Astrocyte (in vitro differentiated cells and primary cell): ENCODE measurements around the gene SALL4. TPM values are rescaled to one million over a fixed set of nuclear protein-coding genes. Genes with fewer than 3 reads are reported as not detected.

ENCODE experiments used
- DNase-seq: peaks from one replicate; pipeline ENCODE4 v3.0.0-alpha.2; 2010; ENCODE audit warnings: low read depth
- FAIRE-seq: peaks from 2 replicates; lab custom pipeline; 2011; peaks lifted over from hg19 to GRCh38; lab: Jason Lieb, UNC
- H2AFZ ChIP-seq: 2 replicates; pipeline ENCODE4 v1.6.0; 2012; ENCODE audit warnings: low read depth, low read length, inconsistent platforms
- H3K27ac ChIP-seq: 2 replicates; pipeline ENCODE4 v1.5.1; 2011; ENCODE audit warnings: low read depth, low read length, inconsistent platforms
- H3K27me3 ChIP-seq: 2 replicates; pipeline ENCODE4 v1.6.0; 2011; ENCODE audit warnings: low read length, inconsistent platforms; ENCODE audit not compliant: insufficient read depth
- H3K36me3 ChIP-seq: 2 replicates; pipeline ENCODE4 v1.5.1; 2011; ENCODE audit warnings: low read length, inconsistent platforms; ENCODE audit not compliant: insufficient read depth
- H3K4me1 ChIP-seq: 2 replicates; pipeline ENCODE4 v1.5.1; 2011; ENCODE audit warnings: low read length, inconsistent platforms; ENCODE audit not compliant: insufficient read depth
- H3K4me2 ChIP-seq: 2 replicates; pipeline ENCODE4 v1.6.0; 2012; ENCODE audit warnings: low read length, inconsistent platforms
- H3K4me3 ChIP-seq: 2 replicates; pipeline ENCODE4 v1.5.1; 2011; ENCODE audit warnings: low read depth, mild to moderate bottlenecking, low read length, inconsistent platforms; ENCODE audit not compliant: insufficient read depth
- H3K79me2 ChIP-seq: 2 replicates; pipeline ENCODE4 v1.6.0; 2012; ENCODE audit warnings: mild to moderate bottlenecking, low read length, inconsistent platforms; ENCODE audit not compliant: insufficient read depth
- H3K9ac ChIP-seq: 2 replicates; pipeline ENCODE4 v1.6.0; 2012; ENCODE audit warnings: mild to moderate bottlenecking, low read length, inconsistent platforms
- H3K9me3 ChIP-seq: 2 replicates; pipeline ENCODE4 v1.5.1; 2012; ENCODE audit warnings: low read depth, mild to moderate bottlenecking, low read length, inconsistent platforms; ENCODE audit not compliant: insufficient read depth
- H4K20me1 ChIP-seq: 2 replicates; pipeline ENCODE4 v1.6.0; 2012; ENCODE audit warnings: low read length, inconsistent platforms; ENCODE audit not compliant: insufficient read depth
- H3K27ac Mint-ChIP-seq: one replicate; pipeline ENCODE4 v1.8.0; 2021; ENCODE audit warnings: mild to moderate bottlenecking, mixed read lengths; ENCODE audit not compliant: unreplicated experiment
- H3K27me3 Mint-ChIP-seq: one replicate; pipeline ENCODE4 v1.8.0; 2021; ENCODE audit warnings: low read depth, mixed read lengths; ENCODE audit not compliant: unreplicated experiment
- H3K36me3 Mint-ChIP-seq: one replicate; pipeline ENCODE4 v1.8.0; 2021; ENCODE audit warnings: low read depth, mixed read lengths; ENCODE audit not compliant: unreplicated experiment
- H3K4me1 Mint-ChIP-seq: one replicate; pipeline ENCODE4 v1.8.0; 2021; ENCODE audit warnings: low read depth, mixed read lengths; ENCODE audit not compliant: unreplicated experiment
- H3K4me3 Mint-ChIP-seq: one replicate; pipeline ENCODE4 v1.8.0; 2021; ENCODE audit warnings: mild to moderate bottlenecking, moderate library complexity, mixed read lengths; ENCODE audit not compliant: unreplicated experiment
- H3K9me3 Mint-ChIP-seq: one replicate; pipeline ENCODE4 v1.8.0; 2021; ENCODE audit warnings: mild to moderate bottlenecking, mixed read lengths; ENCODE audit not compliant: unreplicated experiment
- CTCF ChIP-seq: IDR thresholded peaks from 2 replicates; pipeline ENCODE4 v1.5.1; 2011; ENCODE audit warnings: low read depth, mild to moderate bottlenecking, inconsistent platforms, low read length, moderate library complexity; ENCODE audit not compliant: insufficient read depth
- EZH2 ChIP-seq: IDR thresholded peaks from 2 replicates; pipeline ENCODE4 v1.6.1; 2012; ENCODE audit warnings: mild to moderate bottlenecking, low read length, inconsistent platforms; ENCODE audit not compliant: insufficient read depth
- total RNA-seq: library from RNA; stranded (reverse); gene quantifications from 2 replicates; pipeline ENCODE4 v1.2.1, GENCODE V29; 2021

SALL4 gene
- total RNA-seq, 1 donor from 2014 or later: 21.7 TPM

GRCh38 chr20:51760905-51761546 is 41.3 kb downstream of the SALL4 start:
- Histone ChIP-seq H3K27ac (peak overlapping the region; percentile 48), H3K9ac (no peak overlapping the region), H4K20me1 (no peaks in the 10 kb centered on the region), H3K27me3 (no peaks in the 10 kb centered on the region), H3K9me3 (no peaks in the 10 kb centered on the region), H2AFZ (no peak overlapping the region), H3K4me3 (no peak overlapping the region), H3K36me3 (no peaks in the 10 kb centered on the region), H3K4me2 (peak overlapping the region; percentile 26), H3K79me2 (peaks cover 62% of the 10 kb centered on the region), H3K4me1 (peaks cover 6% of the 10 kb centered on the region)
- peak overlapping the region; percentile 45 for H3K27ac Mint-ChIP-seq
- peaks cover 4% of the 10 kb centered on the region for H3K9me3 Mint-ChIP-seq
- no peak overlapping the region for H3K4me3 Mint-ChIP-seq
- peaks cover 13% of the 10 kb centered on the region for H3K4me1 Mint-ChIP-seq
- H3K36me3 Mint-ChIP-seq: peaks cover 3% of the 10 kb centered on the region
- DNase-seq (peak; percentile 90), FAIRE-seq (no peak)
- TF ChIP-seq CTCF: no peak
- no peak for TF ChIP-seq EZH2
- H3K27me3 Mint-ChIP-seq: no peaks in the 10 kb centered on the region

- no peaks in the 10 kb centered on the region for H3K36me3 ChIP-seq
- peak; percentile 71 for DNase-seq
- H3K79me2 ChIP-seq: peaks cover 62% of the 10 kb centered on the region
- H3K4me1 Mint-ChIP-seq: peaks cover 13% of the 10 kb centered on the region
- no peaks in the 10 kb centered on the region for H4K20me1 ChIP-seq
- no peak overlapping the region for H3K27ac Mint-ChIP-seq
- H3K27ac ChIP-seq: no peak overlapping the region
- peaks cover 3% of the 10 kb centered on the region for H3K36me3 Mint-ChIP-seq
- H3K4me3 ChIP-seq: no peak overlapping the region
- no peaks in the 10 kb centered on the region for H3K27me3 ChIP-seq
- H3K9me3 Mint-ChIP-seq: peaks cover 4% of the 10 kb centered on the region
- no peak overlapping the region for H3K9ac ChIP-seq
- peak overlapping the region; percentile 11 for H3K4me3 Mint-ChIP-seq
- no peaks in the 10 kb centered on the region for H3K27me3 Mint-ChIP-seq
- H2AFZ ChIP-seq: no peak overlapping the region
- TF ChIP-seq CTCF (no peak), EZH2 (no peak)
- H3K4me2 ChIP-seq: no peak overlapping the region
- H3K9me3 ChIP-seq: no peaks in the 10 kb centered on the region
- H3K4me1 ChIP-seq: peaks cover 6% of the 10 kb centered on the region
- no peak for FAIRE-seq
Measured at GRCh38 chr20:51759769-51760510, 42.4 kb downstream of the SALL4 start.
